AG10803 (cell line): ENCODE results near the gene CDCP1.

Experiments
- DNase-seq: peaks from one replicate; pipeline ENCODE4 v3.0.0; 2010; ENCODE audit warnings: low read depth
- H3K4me3 ChIP-seq: 2 replicates; pipeline ENCODE4 v1.5.1; 2011; ENCODE audit warnings: mild to moderate bottlenecking, low read length, control low read depth
- TF ChIP-seq, protein P1 (sequence below): conservative IDR thresholded peaks from 2 replicates; pipeline ENCODE4 v1.5.1; 2011; ENCODE audit warnings: mild to moderate bottlenecking, low read length, control low read depth, inconsistent platforms

Gene CDCP1

DNA sequence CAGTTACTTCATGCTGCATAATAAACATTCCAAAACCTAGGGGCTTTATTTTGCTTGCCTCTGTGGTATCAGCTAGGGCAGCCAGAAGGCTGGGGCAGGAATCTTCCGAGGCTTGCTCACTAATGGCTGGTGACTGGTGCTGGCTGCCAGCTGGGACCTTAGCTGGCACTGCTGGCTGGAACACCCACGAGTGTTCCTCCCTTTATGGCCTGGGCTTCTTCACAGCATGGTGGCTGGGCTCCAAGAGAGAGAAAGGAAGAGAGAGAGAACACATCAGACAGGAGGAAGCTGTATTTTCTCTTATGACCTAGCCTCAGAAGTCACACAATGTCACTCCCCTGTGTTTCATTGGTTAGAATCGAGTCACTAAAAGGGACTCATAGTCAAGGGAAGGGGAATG, 23.9 kb upstream of the CDCP1 start:
- TF ChIP-seq, protein P1, sequence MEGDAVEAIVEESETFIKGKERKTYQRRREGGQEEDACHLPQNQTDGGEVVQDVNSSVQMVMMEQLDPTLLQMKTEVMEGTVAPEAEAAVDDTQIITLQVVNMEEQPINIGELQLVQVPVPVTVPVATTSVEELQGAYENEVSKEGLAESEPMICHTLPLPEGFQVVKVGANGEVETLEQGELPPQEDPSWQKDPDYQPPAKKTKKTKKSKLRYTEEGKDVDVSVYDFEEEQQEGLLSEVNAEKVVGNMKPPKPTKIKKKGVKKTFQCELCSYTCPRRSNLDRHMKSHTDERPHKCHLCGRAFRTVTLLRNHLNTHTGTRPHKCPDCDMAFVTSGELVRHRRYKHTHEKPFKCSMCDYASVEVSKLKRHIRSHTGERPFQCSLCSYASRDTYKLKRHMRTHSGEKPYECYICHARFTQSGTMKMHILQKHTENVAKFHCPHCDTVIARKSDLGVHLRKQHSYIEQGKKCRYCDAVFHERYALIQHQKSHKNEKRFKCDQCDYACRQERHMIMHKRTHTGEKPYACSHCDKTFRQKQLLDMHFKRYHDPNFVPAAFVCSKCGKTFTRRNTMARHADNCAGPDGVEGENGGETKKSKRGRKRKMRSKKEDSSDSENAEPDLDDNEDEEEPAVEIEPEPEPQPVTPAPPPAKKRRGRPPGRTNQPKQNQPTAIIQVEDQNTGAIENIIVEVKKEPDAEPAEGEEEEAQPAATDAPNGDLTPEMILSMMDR, result no peak
- H3K4me3 ChIP-seq, result no peak overlapping the region
- peak; percentile 36 for DNase-seq

DNA sequence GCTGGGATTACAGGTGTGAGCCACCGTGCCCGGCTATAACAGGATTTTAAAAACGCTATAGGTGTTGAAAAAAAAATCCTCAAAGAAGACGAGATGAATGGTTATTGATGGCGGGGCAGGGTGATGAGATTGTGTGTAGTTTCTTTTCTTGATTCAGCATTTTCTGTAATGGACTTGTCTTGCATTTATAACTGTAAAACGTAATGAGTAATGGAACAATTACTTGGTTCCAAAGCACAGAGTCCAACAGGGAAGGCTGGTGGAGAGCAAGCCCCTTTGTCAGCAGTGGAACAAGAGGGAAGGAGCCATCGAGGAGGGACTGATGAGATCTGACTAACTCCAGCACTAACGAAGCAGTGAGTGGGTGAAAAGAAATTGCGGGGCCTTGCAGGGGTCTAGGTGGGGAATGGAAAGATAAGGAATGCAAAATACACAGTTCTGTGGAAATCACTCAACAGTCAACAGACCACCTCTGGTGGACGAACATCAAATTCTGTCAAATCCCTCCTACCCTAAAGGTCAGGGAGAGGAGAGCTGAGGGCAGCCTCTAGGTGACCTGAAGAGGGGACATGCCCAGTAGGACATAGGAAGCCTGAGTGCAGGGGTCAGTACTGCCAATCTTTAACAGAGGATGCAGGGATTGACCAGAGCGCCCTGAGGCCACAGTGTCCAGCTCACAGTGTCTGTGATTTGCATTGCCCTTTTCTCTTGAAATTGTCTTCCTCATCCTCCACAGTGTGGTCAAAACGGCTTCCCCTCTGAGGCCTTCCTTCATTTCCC, 23.1 kb upstream of the CDCP1 start:
- TF ChIP-seq, protein P1, result no peak
- DNase-seq, result no peak
- H3K4me3 ChIP-seq, result no peak overlapping the region

DNA sequence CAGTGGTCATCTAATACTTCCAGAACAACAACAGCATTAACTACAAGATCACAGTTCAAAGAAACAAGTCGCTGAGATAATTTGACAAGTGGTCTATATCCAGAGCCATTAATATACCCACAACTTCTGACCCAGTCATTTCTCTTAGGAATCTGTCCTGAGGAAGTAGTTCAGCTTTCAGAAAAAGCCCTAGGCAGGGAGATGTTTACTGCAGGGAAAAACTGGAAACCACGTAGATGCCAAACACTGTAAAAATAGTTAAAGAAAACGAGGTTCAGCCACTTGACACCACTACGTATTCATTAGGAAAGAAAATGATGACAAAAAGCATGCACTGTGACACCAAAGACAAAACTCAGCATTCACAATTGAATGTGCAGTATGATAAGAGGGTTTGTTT, 22.3 kb upstream of the CDCP1 start:
- TF ChIP-seq, protein P1, result no peak

DNA sequence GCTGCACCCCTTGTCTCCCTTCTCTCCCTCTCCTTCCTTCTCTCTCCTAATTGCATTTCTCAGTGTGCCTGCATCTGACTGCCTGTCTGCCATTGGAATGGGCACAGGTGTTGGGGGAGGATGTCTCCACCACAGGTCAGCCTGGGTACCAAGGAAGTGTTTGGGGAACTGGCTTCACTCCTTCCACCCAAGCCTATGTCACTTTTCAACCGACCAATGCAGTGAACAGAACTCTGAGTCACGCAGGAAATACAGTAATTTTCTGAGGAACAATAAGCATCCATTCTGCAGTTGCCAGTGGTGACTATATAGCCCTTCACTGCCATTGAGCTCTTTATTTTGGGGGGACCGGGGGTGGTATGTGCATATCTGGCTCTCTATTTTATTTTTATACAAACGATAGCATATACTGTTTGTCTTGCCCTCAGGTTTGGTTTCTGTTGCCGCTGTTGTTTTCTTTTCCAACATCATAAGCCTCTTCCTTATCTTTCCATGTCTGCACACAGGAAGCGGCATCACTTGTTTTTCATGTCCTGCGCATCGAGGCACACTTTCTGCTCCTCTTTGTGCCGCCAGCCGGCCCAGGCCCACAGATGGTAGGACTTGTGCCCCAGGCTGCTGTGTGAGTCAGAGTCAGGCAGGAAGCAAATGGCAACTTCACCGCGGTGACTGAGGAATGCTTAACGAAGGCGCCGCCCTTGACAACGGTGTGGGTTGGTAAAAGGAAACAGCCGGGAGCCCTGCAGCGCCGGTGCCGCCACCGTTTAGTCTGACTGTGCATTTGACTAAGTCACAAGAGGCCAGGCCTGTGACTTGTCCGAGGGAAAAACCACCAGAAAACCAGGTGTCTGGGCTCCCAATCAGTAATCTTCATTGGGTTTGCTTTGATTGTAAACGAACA, 21.1 kb upstream of the CDCP1 start:
- H3K4me3 ChIP-seq, result peak overlapping the region; percentile 12; the same call in 1 of the 2 replicates
- peak; percentile 96 for DNase-seq
- TF ChIP-seq, protein P1, result no peak

More for the DNA sequence above, 22.3 kb upstream of the CDCP1 start:
- DNase-seq, result no peak
- no peak overlapping the region for H3K4me3 ChIP-seq

- H3K4me3 ChIP-seq, result no peak overlapping the region
- no peak for DNase-seq
- TF ChIP-seq, protein P1, result no peak
These were observed 20.2 kb upstream of the CDCP1 start for GRCh38 chr3:45166321-45166879.

DNA sequence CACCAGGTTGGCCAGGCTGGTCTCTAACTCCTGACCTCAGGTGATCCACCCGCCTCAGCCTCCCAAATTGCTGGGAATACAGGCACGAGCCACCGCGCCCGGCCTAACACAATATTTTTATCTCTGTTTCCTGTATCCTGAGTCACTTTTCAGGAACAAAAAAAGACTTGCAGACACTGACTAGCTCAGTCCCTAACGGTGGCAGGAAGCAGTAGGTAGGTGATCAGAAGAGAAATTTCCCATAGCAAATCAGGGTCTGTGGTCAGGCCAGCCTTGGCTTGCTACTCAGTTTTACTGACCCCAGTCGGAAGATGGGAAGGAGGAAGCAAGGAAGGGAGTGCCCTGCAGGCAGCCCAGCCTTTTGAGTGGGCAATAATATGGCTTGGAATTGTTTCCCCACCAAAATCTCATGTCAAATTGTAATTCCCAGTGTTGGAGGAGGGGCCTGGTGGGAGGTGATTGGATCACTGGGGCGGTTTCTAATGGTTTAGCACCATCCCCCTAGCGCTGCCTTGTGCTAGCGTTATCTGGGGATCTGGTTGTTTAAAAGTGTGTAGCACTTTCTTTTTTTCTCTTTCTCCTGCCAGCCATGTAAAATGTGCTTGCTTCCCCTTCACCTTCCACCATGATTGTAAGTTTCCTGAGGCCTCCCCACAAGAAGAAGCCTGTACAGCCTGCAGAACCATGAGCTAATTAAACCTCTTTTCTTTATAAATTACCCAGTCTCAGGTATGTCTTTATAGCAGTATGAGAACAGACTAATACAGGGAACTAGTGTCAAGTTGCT, 19.5 kb upstream of the CDCP1 start:
- no peak overlapping the region for H3K4me3 ChIP-seq
- no peak for DNase-seq
- TF ChIP-seq, protein P1, result no peak
